GM12878 (cell line): ENCODE measurements around the gene BSN. TPM values are rescaled to one million over a fixed set of nuclear protein-coding genes. Genes with fewer than 3 reads are reported as not detected.

Experiments used
- ATF2 ChIP-seq: IDR thresholded peaks from 2 replicates; pipeline ENCODE4 v1.6.1; 2012; ENCODE audit warnings: low read length, inconsistent platforms
- CEBPZ ChIP-seq: fragments of 150-350 bp; IDR thresholded peaks from 2 replicates; pipeline ENCODE4 v1.6.1; 2016; ENCODE audit warnings: low read depth, low read length
- GATAD2B ChIP-seq: fragments of 450-650 bp; conservative IDR thresholded peaks from 2 replicates; pipeline ENCODE4 v1.6.1; 2017; ENCODE audit warnings: low read depth, mild to moderate bottlenecking, moderate library complexity
- PAX5 ChIP-seq: IDR thresholded peaks from 2 replicates; pipeline ENCODE4 v1.6.1; 2011; ENCODE audit warnings: low read depth, low read length, borderline replicate concordance
- PRDM15 ChIP-seq: fragments of 450-650 bp; formaldehyde crosslinking; IDR thresholded peaks from 2 replicates; pipeline ENCODE4 v1.4.0; 2020; ENCODE audit warnings: mild to moderate bottlenecking, moderate library complexity
- RCOR1 ChIP-seq: conservative IDR thresholded peaks from 2 replicates; pipeline ENCODE4 v1.6.1; 2012; ENCODE audit warnings: low read depth, low read length, improper control_type of control experiment
- SIX5 ChIP-seq: IDR thresholded peaks from 2 replicates; pipeline ENCODE4 v1.6.1; 2011; ENCODE audit warnings: mild to moderate bottlenecking, low read depth, low read length, moderate library complexity; ENCODE audit not compliant: severe bottlenecking
- SMARCA5 ChIP-seq: fragments of 450-650 bp; IDR thresholded peaks from 2 replicates; pipeline ENCODE4 v1.6.1; 2017; ENCODE audit warnings: mild to moderate bottlenecking
- STAT1 ChIP-seq: fragments of 450-650 bp; conservative IDR thresholded peaks from 2 replicates; pipeline ENCODE4 v1.6.1; 2014; ENCODE audit warnings: antibody characterized with exemption, mild to moderate bottlenecking
- TARDBP ChIP-seq: IDR thresholded peaks from 2 replicates; pipeline ENCODE4 v1.6.1; 2016; ENCODE audit warnings: borderline replicate concordance
- TCF3 ChIP-seq: IDR thresholded peaks from 2 replicates; pipeline ENCODE4 v1.6.1; 2012; ENCODE audit warnings: low read depth, mild to moderate bottlenecking, low read length, borderline replicate concordance; ENCODE audit not compliant: insufficient read depth
- ZBED1 ChIP-seq: IDR thresholded peaks from 2 replicates; pipeline ENCODE4 v1.6.1; 2016; ENCODE audit warnings: borderline replicate concordance
- polyA plus RNA-seq, 11 experiments: library from polyadenylated mRNA; depleted of rRNA in 4 of 11; unstranded in 6 of 11; stranded (reverse) in 5 of 11; fragments of >200 nt; fragmentation: Nextera tagmentation in 4 of 11; fragmentation: Illumina TruSeq in 1 of 11; extraction: Ambion mirVana in 4 of 11; extraction: Trizol in 1 of 11; gene quantifications; 1 replicate in 1 of 11; 2 replicates in 10 of 11; pipeline versions ENCODE4 v1.2.1 to v1.2.3, GENCODE V29; 2011 to 2016; ENCODE audit warnings: inconsistent platforms in 2 of 11, missing spikeins in 2 of 11, low read depth in 1 of 11
- total RNA-seq, 4 experiments: library from RNA; depleted of rRNA in 3 of 4; stranded (reverse); fragments of >200 nt in 3 of 4; fragmentation: Illumina TruSeq in 1 of 4; extraction: Trizol in 1 of 4; gene quantifications; 2 replicates each; pipeline versions ENCODE4 v1.2.1 to v1.2.3, GENCODE V29; 2013 to 2021

Gene BSN
- total and polyA plus RNA-seq, 10 of the 15 experiments (the other 5 are each of a cell fraction or from before 2014, with no cell fraction given): under 0.01 to 0.19 (median 0.05) TPM; not detected in 1

- no peak for TF ChIP-seq CEBPZ
- TF ChIP-seq SIX5: no peak
- no peak for TF ChIP-seq ATF2
- TF ChIP-seq GATAD2B: no peak
- no peak for TF ChIP-seq PAX5
- TF ChIP-seq PRDM15 (CRISPR knock-in tag): no peak
- TF ChIP-seq ZBED1: no peak
- TF ChIP-seq SMARCA5: no peak
- TF ChIP-seq RCOR1: no peak
- TF ChIP-seq STAT1: no peak
- no peak for TF ChIP-seq TCF3
- TF ChIP-seq TARDBP: no peak
These were observed 23.1 kb upstream of the BSN start (continued) for GRCh38 chr3:49531218-49531617.
